WTC11 (cell line): ENCODE results near the gene TMPRSS11B. TPM values are rescaled to one million over a fixed set of nuclear protein-coding genes. Genes with fewer than 3 reads are reported as not detected.

Experiments used
- ATAC-seq: fragments of 200-7000 bp; cut with Tn5 transposase; 2 replicates; pipeline ENCODE4 v1.10.0; 2021; ENCODE audit warnings: mild to moderate bottlenecking, moderate library complexity
- CTCF ChIA-PET: fragments of 300-600 bp; sonication (Branson Sonifier 250); formaldehyde crosslinking; loops from one replicate; lab custom pipeline; 2021; ENCODE audit warnings: antibody characterized with exemption; lab: Charles Lee
- POLR2A ChIA-PET: fragments of 350-600 bp; sonication (Branson Sonifier 250); formaldehyde crosslinking; loops from one replicate; lab custom pipeline; 2021; ENCODE audit warnings: antibody characterized with exemption; lab: Charles Lee
- DNase-seq: peaks from one replicate; pipeline ENCODE4 v3.0.0; 2021; ENCODE audit warnings: low spot score
- H3K27ac Mint-ChIP-seq: 2 replicates; pipeline ENCODE4 v1.8.0; 2021; ENCODE audit warnings: mixed read lengths
- H3K27me3 Mint-ChIP-seq: 2 replicates; pipeline ENCODE4 v1.8.0; 2021; ENCODE audit warnings: low read depth, mild to moderate bottlenecking, moderate library complexity, mixed read lengths
- H3K36me3 Mint-ChIP-seq: 2 replicates; pipeline ENCODE4 v1.8.0; 2021; ENCODE audit warnings: mixed read lengths
- H3K4me1 Mint-ChIP-seq: 2 replicates; pipeline ENCODE4 v1.8.0; 2022; ENCODE audit warnings: mixed read lengths
- H3K4me3 Mint-ChIP-seq: 2 replicates; pipeline ENCODE4 v1.8.0; 2021; ENCODE audit warnings: mild to moderate bottlenecking, moderate library complexity, mixed read lengths
- H3K9me3 Mint-ChIP-seq: 2 replicates; pipeline ENCODE4 v1.8.0; 2021; ENCODE audit warnings: mixed read lengths
- AR ChIP-seq: fragments of 250-450 bp; sonication (Bioruptor Pico); IDR thresholded peaks from 2 replicates; pipeline ENCODE4 v1.9.0; 2021; ENCODE audit warnings: mild to moderate bottlenecking
- CREM ChIP-seq: sonication (generic); formaldehyde crosslinking; IDR thresholded peaks from 2 replicates; pipeline ENCODE4 v1.8.1; 2022; ENCODE audit warnings: mild to moderate bottlenecking, missing genetic modification reagents, moderate library complexity
- ESRRA ChIP-seq: sonication (generic); formaldehyde crosslinking; IDR thresholded peaks from 2 replicates; pipeline ENCODE4 v1.8.1; 2022; ENCODE audit warnings: mild to moderate bottlenecking, missing genetic modification reagents, borderline replicate concordance
- ETV6 ChIP-seq: sonication (generic); formaldehyde crosslinking; IDR thresholded peaks from 2 replicates; pipeline ENCODE4 v1.8.1; 2022; ENCODE audit warnings: mild to moderate bottlenecking, missing genetic modification reagents
- FOXP4 ChIP-seq: sonication (generic); formaldehyde crosslinking; IDR thresholded peaks from 2 replicates; pipeline ENCODE4 v1.8.0; 2022; ENCODE audit warnings: mild to moderate bottlenecking, missing genetic modification reagents
- GRHL2 ChIP-seq: fragments of 250-450 bp; sonication (Bioruptor Pico); IDR thresholded peaks from 2 replicates; pipeline ENCODE4 v1.8.0; 2022; ENCODE audit warnings: mild to moderate bottlenecking, moderate library complexity; ENCODE audit not compliant: insufficient replicate concordance, severe bottlenecking
- HMGXB4 ChIP-seq: sonication (generic); formaldehyde crosslinking; IDR thresholded peaks from 2 replicates; pipeline ENCODE4 v1.8.1; 2023; ENCODE audit warnings: mild to moderate bottlenecking, moderate library complexity, missing genetic modification reagents
- JAZF1 ChIP-seq: fragments of 250-450 bp; sonication (Bioruptor Pico); IDR thresholded peaks from 2 replicates; pipeline ENCODE4 v1.9.0; 2021; ENCODE audit warnings: moderate library complexity, mild to moderate bottlenecking, inconsistent platforms
- MAX ChIP-seq: sonication (generic); formaldehyde crosslinking; IDR thresholded peaks from 2 replicates; pipeline ENCODE4 v1.8.0; 2022; ENCODE audit warnings: mild to moderate bottlenecking, missing genetic modification reagents
- OVOL2 ChIP-seq: fragments of 250-450 bp; sonication (Bioruptor Pico); IDR thresholded peaks from 2 replicates; pipeline ENCODE4 v1.9.0; 2021; ENCODE audit warnings: mild to moderate bottlenecking, borderline replicate concordance
- TCF7 ChIP-seq: sonication (generic); formaldehyde crosslinking; IDR thresholded peaks from 2 replicates; pipeline ENCODE4 v1.8.0; 2022; ENCODE audit warnings: mild to moderate bottlenecking, low read depth, missing genetic modification reagents, moderate library complexity
- TEAD4 ChIP-seq: sonication (generic); formaldehyde crosslinking; IDR thresholded peaks from 2 replicates; pipeline ENCODE4 v1.8.0; 2022; ENCODE audit warnings: mild to moderate bottlenecking, missing genetic modification reagents
- USF2 ChIP-seq: sonication (generic); formaldehyde crosslinking; IDR thresholded peaks from 2 replicates; pipeline ENCODE4 v1.8.1; 2023; ENCODE audit warnings: mild to moderate bottlenecking, missing genetic modification reagents, moderate library complexity
- ZBTB43 ChIP-seq: sonication (generic); formaldehyde crosslinking; IDR thresholded peaks from 2 replicates; pipeline ENCODE4 v1.8.1; 2023; ENCODE audit warnings: mild to moderate bottlenecking, missing genetic modification reagents
- ZMAT4 ChIP-seq: fragments of 250-450 bp; sonication (Bioruptor Pico); IDR thresholded peaks from 2 replicates; pipeline ENCODE4 v1.9.0; 2021; ENCODE audit warnings: mild to moderate bottlenecking
- ZNF138 ChIP-seq: sonication (generic); formaldehyde crosslinking; conservative IDR thresholded peaks from 2 replicates; pipeline ENCODE4 v1.8.1; 2022; ENCODE audit warnings: mild to moderate bottlenecking, moderate library complexity, missing genetic modification reagents
- ZNF281 ChIP-seq: sonication (generic); formaldehyde crosslinking; IDR thresholded peaks from 2 replicates; pipeline ENCODE4 v1.8.0; 2023; ENCODE audit warnings: mild to moderate bottlenecking, missing genetic modification reagents
- total RNA-seq: library from RNA; stranded (reverse); gene quantifications from 3 replicates; pipeline ENCODE4 v1.2.3, GENCODE V29; 2021

Gene TMPRSS11B
- total RNA-seq, 1 experiment from 2014 or later = not detected

- TF ChIP-seq GRHL2 (CRISPR knock-in tag) (no peak), ESRRA (CRISPR knock-in tag) (no peak), ZNF281 (CRISPR knock-in tag) (no peak), ZNF138 (no peak), ETV6 (CRISPR knock-in tag) (no peak)
These were observed 45.8 kb upstream of the TMPRSS11B start (continued) for GRCh38 chr4:68291256-68291655.

GRCh38 chr4:68288393-68288740, 42.9 kb upstream of the TMPRSS11B start:
- DNase-seq (no peak), ATAC-seq (peak; percentile 63; the same call in 1 of the 2 replicates)
- ChIA-PET POLR2A (no interaction called here), CTCF (interaction anchor here (1.4 kb wide), 1 partner anchor 88 kb away, joined by 4 read pairs; no protein-coding TSS in a partner anchor)
- no peak for TF ChIP-seq TEAD4
- TF ChIP-seq CREM (CRISPR knock-in tag) = no peak
- TF ChIP-seq ZMAT4 = no peak
- TF ChIP-seq USF2 (CRISPR knock-in tag) = no peak
- no peak for TF ChIP-seq JAZF1 (CRISPR knock-in tag)
- no peak for TF ChIP-seq TCF7 (CRISPR knock-in tag)
- no peak overlapping the region for H3K27ac Mint-ChIP-seq
- H3K27me3 Mint-ChIP-seq = no peaks in the 10 kb centered on the region
- H3K4me3 Mint-ChIP-seq = no peak overlapping the region
- H3K4me1 Mint-ChIP-seq = peaks cover 21% of the 10 kb centered on the region
- H3K36me3 Mint-ChIP-seq = peaks cover 15% of the 10 kb centered on the region
- H3K9me3 Mint-ChIP-seq = peaks cover 17% of the 10 kb centered on the region

- ATAC-seq = no peak
- peaks cover 21% of the 10 kb centered on the region for H3K4me1 Mint-ChIP-seq
- peaks cover 17% of the 10 kb centered on the region for H3K9me3 Mint-ChIP-seq
- no peaks in the 10 kb centered on the region for H3K27me3 Mint-ChIP-seq
- H3K4me3 Mint-ChIP-seq = no peak overlapping the region
- no peak for DNase-seq
- H3K27ac Mint-ChIP-seq = no peak overlapping the region
- CTCF ChIA-PET = interaction anchor here (1.4 kb wide), 1 partner anchor 88 kb away, joined by 4 read pairs; no protein-coding TSS in a partner anchor
- peaks cover 15% of the 10 kb centered on the region for H3K36me3 Mint-ChIP-seq
- TF ChIP-seq ZBTB43 (CRISPR knock-in tag) (no peak), ZNF138 (no peak)
- TF ChIP-seq, all 79 proteins: peak for 0
- POLR2A ChIA-PET = no interaction called here
These were observed 42.4 kb upstream of the TMPRSS11B start for GRCh38 chr4:68287704-68288392.

- Mint-ChIP-seq H3K4me3 (no peak overlapping the region), H3K4me1 (peaks cover 24% of the 10 kb centered on the region), H3K9me3 (peaks cover 8% of the 10 kb centered on the region), H3K27me3 (no peaks in the 10 kb centered on the region), H3K36me3 (0 out of 2 replicates have a peak, but pooled peaks cover 3% of the 10 kb centered on the region), H3K27ac (peak overlapping the region; percentile 43; the same call in 1 of the 2 replicates)
- no peak for DNase-seq
- ATAC-seq = no peak
- ChIA-PET CTCF (no interaction called here), POLR2A (no interaction called here)
- no peak for TF ChIP-seq FOXP4 (CRISPR knock-in tag)
- no peak for TF ChIP-seq HMGXB4 (CRISPR knock-in tag)
- no peak for TF ChIP-seq OVOL2
- no peak for TF ChIP-seq MAX (CRISPR knock-in tag)
- no peak for TF ChIP-seq AR (CRISPR knock-in tag)
These were observed 38.2 kb upstream of the TMPRSS11B start for GRCh38 chr4:68283714-68284113.
